Neural progenitor cell (in vitro differentiated cells): ENCODE results near the gene PIGT. TPM values are rescaled to one million over a fixed set of nuclear protein-coding genes. Genes with fewer than 3 reads are reported as not detected.

Experiments
- DNase-seq: peaks from one replicate; pipeline ENCODE4 v3.0.0-alpha.2; 2016; ENCODE audit warnings: low spot score
- H2AFZ ChIP-seq: fragments of 200-600 bp; sonication (generic); replicated peaks from 2 replicates; pipeline ENCODE4 v1.6.1; 2016; ENCODE audit warnings: antibody characterized with exemption
- H3F3A ChIP-seq: fragments of 200-600 bp; sonication (generic); 2 replicates; pipeline ENCODE4 v1.6.1; 2016; ENCODE audit warnings: antibody characterized with exemption, low read depth
- H3K27ac ChIP-seq: fragments of 200-600 bp; sonication (generic); 2 replicates; pipeline ENCODE4 v1.5.1; 2016; ENCODE audit warnings: mild to moderate bottlenecking
- H3K27me3 ChIP-seq: fragments of 200-600 bp; sonication (generic); 2 replicates; pipeline ENCODE4 v1.6.1; 2016; ENCODE audit warnings: mild to moderate bottlenecking, moderate library complexity
- H3K36me3 ChIP-seq: fragments of 200-600 bp; sonication (generic); 2 replicates; pipeline ENCODE4 v1.5.1; 2016
- H3K4me1 ChIP-seq: fragments of 200-600 bp; sonication (generic); 2 replicates; pipeline ENCODE4 v1.6.1; 2016; ENCODE audit warnings: mixed run types
- H3K4me2 ChIP-seq: fragments of 200-600 bp; sonication (generic); 2 replicates; pipeline ENCODE4 v1.6.1; 2016
- H3K4me3 ChIP-seq: fragments of 200-600 bp; sonication (generic); 2 replicates; pipeline ENCODE4 v1.5.1; 2016
- H3K79me2 ChIP-seq: fragments of 200-600 bp; sonication (generic); 2 replicates; pipeline ENCODE4 v1.6.1; 2016; ENCODE audit warnings: low read depth
- H3K9ac ChIP-seq: fragments of 200-600 bp; sonication (generic); 2 replicates; pipeline ENCODE4 v1.6.1; 2016
- H3K9me3 ChIP-seq: fragments of 200-600 bp; sonication (generic); 2 replicates; pipeline ENCODE4 v1.5.1; 2016; ENCODE audit warnings: low read depth
- H4K20me1 ChIP-seq: fragments of 200-600 bp; sonication (generic); 2 replicates; pipeline ENCODE4 v1.6.1; 2016; ENCODE audit warnings: low read depth
- H3K27ac Mint-ChIP-seq: 3 replicates; pipeline ENCODE4 v1.8.0; 2021; ENCODE audit warnings: mixed read lengths
- H3K27me3 Mint-ChIP-seq: 2 replicates; pipeline ENCODE4 v1.8.0; 2022; ENCODE audit warnings: low read depth, mild to moderate bottlenecking, inconsistent platforms, moderate library complexity, mixed read lengths; ENCODE audit not compliant: insufficient read depth
- H3K36me3 Mint-ChIP-seq: 3 replicates; pipeline ENCODE4 v1.8.0; 2021; ENCODE audit warnings: mixed read lengths
- H3K4me1 Mint-ChIP-seq: 3 replicates; pipeline ENCODE4 v1.8.0; 2021; ENCODE audit warnings: mixed read lengths
- H3K4me3 Mint-ChIP-seq: 3 replicates; pipeline ENCODE4 v1.8.0; 2021; ENCODE audit warnings: mild to moderate bottlenecking, moderate library complexity, mixed read lengths
- H3K9me3 Mint-ChIP-seq: 3 replicates; pipeline ENCODE4 v1.8.0; 2020; ENCODE audit warnings: mixed read lengths
- EZH2 ChIP-seq: fragments of 200-600 bp; sonication (generic); IDR thresholded peaks from 2 replicates; pipeline ENCODE4 v1.6.1; 2017; ENCODE audit warnings: antibody characterized with exemption, mild to moderate bottlenecking, moderate library complexity
- EZH2phosphoT487 ChIP-seq: fragments of 200-600 bp; sonication (generic); IDR thresholded peaks from 2 replicates; pipeline ENCODE4 v1.6.1; 2017; ENCODE audit warnings: antibody characterized with exemption
- total RNA-seq: library from RNA; depleted of rRNA; stranded (reverse); fragments of >200 nt; gene quantifications from 2 replicates; pipeline ENCODE4 v1.2.3, GENCODE V29; 2015; ENCODE audit warnings: low replicate concordance
- TF ChIP-seq, protein P1 (sequence below): fragments of 200-600 bp; sonication (generic); IDR thresholded peaks from 2 replicates; pipeline ENCODE4 v1.5.1; 2017; ENCODE audit warnings: antibody characterized with exemption, mild to moderate bottlenecking

Gene PIGT
- total RNA-seq, 1 donor from 2014 or later = 24.5 TPM

DNA sequence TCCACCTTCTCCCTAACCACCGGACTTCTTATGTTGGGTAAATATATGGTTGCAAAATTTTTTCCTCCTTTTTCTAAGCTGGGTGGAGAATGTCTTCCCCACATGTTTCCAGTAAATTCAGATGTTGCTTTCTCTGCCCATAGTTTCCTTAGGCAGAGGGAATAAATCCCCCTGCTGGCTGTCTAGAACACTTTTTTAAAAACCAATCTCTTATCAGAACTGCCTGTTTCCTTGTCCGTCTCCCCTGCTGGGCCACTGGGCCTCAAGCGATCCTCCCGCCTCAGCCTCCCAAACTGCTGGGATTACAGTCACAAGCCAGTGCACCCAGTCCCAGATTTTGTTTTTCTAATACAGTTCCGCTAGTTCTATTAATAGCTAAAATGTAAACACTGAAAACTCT lies 43.7 kb downstream of the PIGT start:
- Mint-ChIP-seq H3K4me1 (no peaks in the 10 kb centered on the region), H3K27me3 (peaks cover 2% of the 10 kb centered on the region), H3K9me3 (no peaks in the 10 kb centered on the region), H3K4me3 (no peak overlapping the region), H3K36me3 (no peaks in the 10 kb centered on the region), H3K27ac (no peak overlapping the region)
- DNase-seq = no peak
- no peaks in the 10 kb centered on the region for H3K36me3 ChIP-seq
- H3K4me3 ChIP-seq = no peak overlapping the region
- no peak overlapping the region for H3K27ac ChIP-seq
- peaks cover 9% of the 10 kb centered on the region for H3K27me3 ChIP-seq
- no peak overlapping the region for H3K4me2 ChIP-seq
- no peaks in the 10 kb centered on the region for H3K9me3 ChIP-seq
- no peaks in the 10 kb centered on the region for H3F3A ChIP-seq
- H3K9ac ChIP-seq = no peak overlapping the region
- no peak overlapping the region for H2AFZ ChIP-seq
- no peaks in the 10 kb centered on the region for H3K79me2 ChIP-seq
- no peaks in the 10 kb centered on the region for H4K20me1 ChIP-seq
- H3K4me1 ChIP-seq = no peaks in the 10 kb centered on the region
- TF ChIP-seq EZH2phosphoT487 (no peak), EZH2 (no peak)
- TF ChIP-seq, protein P1, sequence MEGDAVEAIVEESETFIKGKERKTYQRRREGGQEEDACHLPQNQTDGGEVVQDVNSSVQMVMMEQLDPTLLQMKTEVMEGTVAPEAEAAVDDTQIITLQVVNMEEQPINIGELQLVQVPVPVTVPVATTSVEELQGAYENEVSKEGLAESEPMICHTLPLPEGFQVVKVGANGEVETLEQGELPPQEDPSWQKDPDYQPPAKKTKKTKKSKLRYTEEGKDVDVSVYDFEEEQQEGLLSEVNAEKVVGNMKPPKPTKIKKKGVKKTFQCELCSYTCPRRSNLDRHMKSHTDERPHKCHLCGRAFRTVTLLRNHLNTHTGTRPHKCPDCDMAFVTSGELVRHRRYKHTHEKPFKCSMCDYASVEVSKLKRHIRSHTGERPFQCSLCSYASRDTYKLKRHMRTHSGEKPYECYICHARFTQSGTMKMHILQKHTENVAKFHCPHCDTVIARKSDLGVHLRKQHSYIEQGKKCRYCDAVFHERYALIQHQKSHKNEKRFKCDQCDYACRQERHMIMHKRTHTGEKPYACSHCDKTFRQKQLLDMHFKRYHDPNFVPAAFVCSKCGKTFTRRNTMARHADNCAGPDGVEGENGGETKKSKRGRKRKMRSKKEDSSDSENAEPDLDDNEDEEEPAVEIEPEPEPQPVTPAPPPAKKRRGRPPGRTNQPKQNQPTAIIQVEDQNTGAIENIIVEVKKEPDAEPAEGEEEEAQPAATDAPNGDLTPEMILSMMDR = no peak

DNA sequence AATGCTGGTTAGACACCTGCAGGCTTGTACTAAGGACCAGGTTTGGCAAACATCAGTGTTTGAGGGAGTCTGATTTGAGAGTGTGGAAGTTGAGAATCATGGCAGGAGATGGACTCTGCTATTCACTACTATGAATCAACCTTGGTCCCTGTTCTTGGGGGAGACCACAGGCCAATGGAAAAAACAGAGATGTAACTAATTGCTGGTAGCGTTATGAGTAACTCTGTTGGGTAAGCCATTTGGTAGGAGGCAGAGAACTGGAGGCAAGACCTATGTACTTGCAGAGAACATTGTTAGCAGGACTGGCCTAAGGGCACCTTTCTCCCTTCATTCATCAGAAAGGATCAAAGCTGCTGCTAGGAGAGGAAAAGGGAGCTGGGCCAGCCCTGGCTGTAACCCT lies 45.3 kb downstream of the PIGT start:
- Histone ChIP-seq H4K20me1 (no peaks in the 10 kb centered on the region), H2AFZ (no peak overlapping the region), H3K9ac (no peak overlapping the region), H3K9me3 (no peaks in the 10 kb centered on the region), H3K4me2 (no peak overlapping the region), H3K79me2 (no peaks in the 10 kb centered on the region), H3K27ac (no peak overlapping the region), H3K4me3 (no peak overlapping the region), H3K36me3 (no peaks in the 10 kb centered on the region), H3K27me3 (peaks cover 25% of the 10 kb centered on the region), H3K4me1 (no peaks in the 10 kb centered on the region), H3F3A (no peaks in the 10 kb centered on the region)
- no peaks in the 10 kb centered on the region for H3K4me1 Mint-ChIP-seq
- H3K36me3 Mint-ChIP-seq = no peaks in the 10 kb centered on the region
- peaks cover 2% of the 10 kb centered on the region for H3K27me3 Mint-ChIP-seq
- TF ChIP-seq EZH2 (no peak), EZH2phosphoT487 (no peak)
- TF ChIP-seq, protein P1 = no peak
- no peak overlapping the region for H3K4me3 Mint-ChIP-seq
- no peaks in the 10 kb centered on the region for H3K9me3 Mint-ChIP-seq
- no peak for DNase-seq
- H3K27ac Mint-ChIP-seq = no peak overlapping the region

DNA sequence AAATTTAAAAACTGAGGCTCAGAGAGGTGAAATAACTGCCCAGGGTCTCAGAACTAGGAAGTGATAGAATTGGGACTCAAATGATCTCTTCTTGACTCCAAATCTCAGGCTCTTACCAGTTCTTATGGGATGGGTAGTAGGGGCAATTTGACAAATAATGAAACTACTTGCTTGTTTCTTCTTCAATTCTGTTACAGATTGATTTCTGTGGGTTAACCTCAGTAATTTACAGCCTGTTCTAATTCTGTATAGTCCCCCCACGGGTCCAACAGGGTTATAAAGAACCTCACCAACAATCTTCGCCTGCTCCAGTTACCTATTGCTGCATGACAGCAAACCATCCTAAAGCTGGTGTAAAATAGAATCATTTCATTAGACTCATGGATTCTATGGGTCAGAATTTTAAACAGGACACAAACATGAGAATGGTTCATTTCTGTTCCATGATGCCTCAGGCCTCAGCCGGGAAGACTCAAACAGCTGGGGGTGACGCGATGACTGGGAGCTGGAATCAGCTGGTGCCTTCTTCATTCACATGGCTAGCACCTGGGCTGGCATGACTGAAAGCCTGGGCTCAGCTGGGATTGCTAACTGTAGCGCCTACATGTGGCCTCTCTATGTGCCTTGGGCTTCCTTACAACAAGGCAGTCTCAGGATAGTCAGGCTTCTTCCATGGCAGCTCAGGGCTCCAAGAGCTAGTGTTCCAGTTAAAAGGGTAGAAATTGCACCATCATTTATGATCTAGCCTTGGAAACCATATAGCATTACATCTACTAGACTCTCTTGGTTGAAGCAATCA lies 47.0 kb downstream of the PIGT start:
- Mint-ChIP-seq H3K36me3 (no peaks in the 10 kb centered on the region), H3K27me3 (peaks cover 5% of the 10 kb centered on the region), H3K9me3 (no peaks in the 10 kb centered on the region), H3K4me1 (no peaks in the 10 kb centered on the region), H3K4me3 (no peak overlapping the region), H3K27ac (no peak overlapping the region)
- Histone ChIP-seq H4K20me1 (no peaks in the 10 kb centered on the region), H3K4me1 (no peaks in the 10 kb centered on the region), H3F3A (no peaks in the 10 kb centered on the region), H3K27ac (no peak overlapping the region), H3K9ac (no peak overlapping the region), H3K36me3 (no peaks in the 10 kb centered on the region), H3K4me2 (no peak overlapping the region), H3K4me3 (no peak overlapping the region), H2AFZ (no peak overlapping the region), H3K9me3 (no peaks in the 10 kb centered on the region), H3K27me3 (peaks cover 29% of the 10 kb centered on the region), H3K79me2 (no peaks in the 10 kb centered on the region)
- DNase-seq = no peak
- TF ChIP-seq, protein P1 = no peak
- TF ChIP-seq EZH2phosphoT487 (no peak), EZH2 (no peak)
